Thyroid gland (tissue), 4 donors: ENCODE measurements around the gene FARP2.

Experiments
- CTCF ChIP-seq, 6 experiments: fragments of 200-600 bp in 3 of 6; fragments of 450-650 bp in 3 of 6; sonication (generic) in 3 of 6; IDR thresholded peaks; one replicate each; pipeline ENCODE4 v1.5.1; 2016 to 2019; ENCODE audit warnings: antibody characterized with exemption in 6 of 6, mild to moderate bottlenecking in 2 of 6, inconsistent platforms in 1 of 6, moderate library complexity in 1 of 6
- POLR2A ChIP-seq, 2 donors: fragments of 450-650 bp; IDR thresholded peaks; one replicate each; pipeline ENCODE4 v1.6.1; 2017; ENCODE audit warnings: antibody characterized with exemption in 2 of 2, mild to moderate bottlenecking in 2 of 2, moderate library complexity in 1 of 2

- TF ChIP-seq CTCF (IDR thresholded peaks at IDR 0.05) (no peak), POLR2A (IDR thresholded peaks at IDR 0.05) (no peak)
These were observed 185.6 kb downstream of the FARP2 start for GRCh38 chr2:241541564-241542277.
